ENCODE data around the gene LTBP3. TPM values are rescaled to one million over a fixed set of nuclear protein-coding genes. Genes with fewer than 3 reads are reported as not detected.

The LTBP3 gene
- total and polyA plus RNA-seq, 2 of the 13 experiments (the other 11 are each of a cell fraction or from before 2014, with no cell fraction given), result 12.2 to 68.1 TPM

GRCh38 chr11:65489035-65489705 is 69.0 kb downstream of the LTBP3 start (continued):
- peak; percentile 7; the same call in 1 of the 2 replicates for TF ChIP-seq ATF2 (CRISPR knock-in tag; IDR thresholded peaks at IDR 0.05)
- 0 out of 2 replicates have a peak, but pooled peaks have one; percentile 29 for TF ChIP-seq ZNF574 (CRISPR knock-in tag; IDR thresholded peaks at IDR 0.05)
- 0 out of 2 replicates have a peak, but pooled peaks have one; percentile 58 for TF ChIP-seq HBP1 (CRISPR knock-in tag; IDR thresholded peaks at IDR 0.05; ENCODE audit: low read depth)
- no peak for TF ChIP-seq SIX1 (CRISPR knock-in tag; IDR thresholded peaks at IDR 0.05; ENCODE audit: borderline replicate concordance)
- no peak for TF ChIP-seq ZZZ3 (CRISPR knock-in tag; IDR thresholded peaks at IDR 0.05; ENCODE audit: borderline replicate concordance)
- no peak for TF ChIP-seq MYPOP (CRISPR knock-in tag; IDR thresholded peaks at IDR 0.05)
- TF ChIP-seq ZNF383 (CRISPR knock-in tag; IDR thresholded peaks at IDR 0.05; ENCODE audit: borderline replicate concordance), result no peak
- TF ChIP-seq ZNF124 (CRISPR knock-in tag; IDR thresholded peaks at IDR 0.05), result no peak
- no peak for TF ChIP-seq TIGD3 (CRISPR knock-in tag; IDR thresholded peaks at IDR 0.05; ENCODE audit: borderline replicate concordance)
- TF ChIP-seq ZBTB25 (CRISPR knock-in tag; IDR thresholded peaks at IDR 0.05), result no peak
- TF ChIP-seq SMAD3 (CRISPR knock-in tag; IDR thresholded peaks at IDR 0.05), result peak; percentile 21; the same call in 1 of the 2 replicates
- no peak for TF ChIP-seq ZNF550 (CRISPR knock-in tag; IDR thresholded peaks at IDR 0.05; ENCODE audit: borderline replicate concordance)
- no peak for TF ChIP-seq TRIM22 (IDR thresholded peaks at IDR 0.05)
- TF ChIP-seq ZNF296 (CRISPR knock-in tag; conservative IDR thresholded peaks at IDR 0.05), result 0 out of 2 replicates have a peak, but pooled peaks have one; percentile 62
- TF ChIP-seq ZBTB14 (CRISPR knock-in tag; IDR thresholded peaks at IDR 0.05), result no peak
